SHP77 treated with DMSO at 0.1 percent for 48 hours (cell line): ENCODE data around the gene CLEC4M.
"Not testable (repeated sequence)": the region's sequence is repeated elsewhere in the genome, so short reads cannot be mapped to it uniquely, and the experiment has no call there.

Experiments
- DNase-seq: peaks from one replicate; lab custom pipeline; 2025; lab: John Stamatoyannopoulos, UW

CLEC4M gene

DNA sequence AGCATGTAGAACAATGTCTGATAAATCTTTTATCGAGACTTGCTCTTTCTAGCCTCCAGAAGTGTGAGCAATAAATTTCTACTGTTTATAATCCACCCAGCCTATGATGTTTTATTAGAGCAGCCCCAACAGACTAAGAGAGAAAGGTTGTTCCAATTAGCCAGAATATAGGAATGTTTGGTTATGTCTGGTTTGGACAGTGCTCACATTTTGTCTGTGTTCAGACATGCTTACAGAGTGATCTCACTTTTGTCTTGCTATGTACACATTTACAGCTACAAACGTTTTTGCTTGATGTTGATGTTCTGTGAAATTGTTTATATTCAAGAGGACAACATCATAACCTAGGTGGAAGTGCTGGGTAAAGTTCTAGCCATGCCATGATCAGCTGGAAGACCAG is 48.9 kb downstream of the CLEC4M start:
- DNase-seq: no peak

DNA sequence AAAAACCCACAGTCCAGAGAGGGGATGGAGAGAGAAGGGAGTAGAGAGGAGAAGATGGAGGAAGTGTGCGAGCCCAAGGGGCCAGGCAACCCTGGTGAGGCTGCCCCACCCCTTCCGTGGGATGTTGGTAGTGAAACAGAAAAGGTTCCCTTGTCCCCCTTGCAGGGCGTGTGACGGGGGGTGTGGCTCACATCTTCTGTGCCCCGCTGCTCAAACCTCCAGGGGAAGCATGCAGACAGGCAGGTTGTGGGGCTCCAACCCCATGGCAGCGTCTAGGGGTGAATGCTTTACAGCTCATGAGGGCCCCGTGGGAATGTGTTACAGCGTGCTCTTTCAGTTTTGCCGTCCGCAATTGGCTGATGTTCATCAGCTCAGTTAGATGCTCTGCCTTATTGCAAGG is 52.3 kb downstream of the CLEC4M start:
- DNase-seq: no peak

DNA sequence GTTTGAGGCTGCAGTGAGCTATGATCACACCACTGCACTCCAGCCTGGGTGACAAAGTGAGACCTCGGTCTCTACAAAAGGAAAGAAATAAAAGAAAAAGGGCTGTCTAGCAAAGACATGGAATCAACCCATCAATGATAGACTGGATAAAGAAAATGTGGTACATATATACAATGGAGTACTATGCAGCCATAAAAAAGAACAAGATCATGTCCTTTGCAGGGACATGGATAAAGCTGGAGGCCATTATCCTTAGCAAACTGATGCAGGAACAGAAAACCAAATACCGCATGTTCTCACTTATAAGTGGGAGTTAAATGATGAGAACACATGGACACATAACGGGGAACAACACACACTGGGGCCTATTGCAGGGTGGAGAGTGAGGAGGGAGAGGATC is 53.0 kb downstream of the CLEC4M start:
- not testable (repeated sequence) for DNase-seq

- no peak for DNase-seq
Measured at GRCh38 chr19:7817801-7818200, 54.8 kb downstream of the CLEC4M start.

GRCh38 chr19:7818806-7819205 is 55.8 kb downstream of the CLEC4M start:
- no peak for DNase-seq
